Heart right ventricle (tissue), 16 donors: ENCODE data around the gene SEC23A. TPM values are rescaled to one million over a fixed set of nuclear protein-coding genes. Genes with fewer than 3 reads are reported as not detected.

Source experiments
- ATAC-seq, 8 donors: fragments of 200-7000 bp; cut with Tn5 transposase; one replicate each; pipeline ENCODE4 v1.9.1; 2020; ENCODE audit warnings: mild to moderate bottlenecking in 8 of 8, moderate library complexity in 8 of 8, moderate number of reproducible peaks in 1 of 8
- DNase-seq, 2 donors: peaks; one replicate each; pipeline ENCODE4 v3.0.0-alpha.2; 2020
- H3K27ac ChIP-seq, 10 donors: fragments of 200-600 bp; sonication (generic) in 2 of 10; one replicate each; pipeline versions ENCODE4 v1.5.0 to v1.8.0; 2020 to 2022; ENCODE audit warnings: mild to moderate bottlenecking in 3 of 10
- H3K27me3 ChIP-seq, 7 donors: fragments of 200-600 bp; one replicate each; pipeline ENCODE4 v1.8.0; 2021 to 2022; ENCODE audit warnings: mild to moderate bottlenecking in 2 of 7
- H3K36me3 ChIP-seq, 9 donors: fragments of 200-600 bp; sonication (generic) in 1 of 9; one replicate each; pipeline versions ENCODE4 v1.5.0 to v1.8.0; 2020 to 2022; ENCODE audit warnings: mild to moderate bottlenecking in 2 of 9
- H3K4me1 ChIP-seq, 9 donors: fragments of 200-600 bp; sonication (generic) in 1 of 9; one replicate each; pipeline versions ENCODE4 v1.5.0 to v1.8.0; 2020 to 2022; ENCODE audit warnings: mild to moderate bottlenecking in 4 of 9
- H3K4me3 ChIP-seq, 10 donors: fragments of 200-600 bp; sonication (generic) in 2 of 10; one replicate each; pipeline versions ENCODE4 v1.5.0 to v1.8.0; 2020 to 2022; ENCODE audit warnings: mild to moderate bottlenecking in 7 of 10, moderate library complexity in 2 of 10
- H3K9me3 ChIP-seq, 11 donors: fragments of 200-600 bp in 10 of 11; sonication (generic) in 2 of 11; one replicate each; pipeline versions ENCODE4 v1.5.0 to v1.8.0; 2013 to 2022; ENCODE audit warnings: mild to moderate bottlenecking in 2 of 11, control low read depth in 1 of 11, moderate library complexity in 1 of 11
- WGBS, 2 donors: extraction: QIAGEN DNeasy Blood & Tissue Kit; methylation state at CpG; one replicate each; pipeline ENCODE4 v1.1.7; 2013; ENCODE audit warnings: inconsistent platforms in 1 of 2; 5-methylcytosine and 5-hydroxymethylcytosine counted together
- intact Hi-C, 10 donors: fragments of 100-400 bp; cut with DNase I; formaldehyde crosslinking; loops; one replicate each; pipeline versions ENCODE4 v1.11.1 to v1.14.2; 2022
- polyA plus RNA-seq, 2 donors: library from polyadenylated mRNA; stranded (reverse); fragments of 200-250 nt; gene quantifications; one replicate each; pipeline ENCODE4 v1.2.3, GENCODE V29; 2013
- total RNA-seq, 10 donors: library from RNA; stranded (reverse); fragmentation: NEBNext Ultra II Directional in 3 of 10; extraction: Animal tissue kit (Norgen Biotek cat#: 25700) in 3 of 10; gene quantifications; one replicate each; pipeline versions ENCODE4 v1.2.1 to v1.2.4, GENCODE V29; 2021 to 2023
- TF ChIP-seq, protein P1 (sequence below), 9 donors: fragments of 200-600 bp; sonication (generic) in 2 of 9; IDR thresholded peaks; one replicate each; pipeline versions ENCODE4 v1.5.0 to v1.8.0; 2021 to 2022; ENCODE audit warnings: antibody characterized with exemption in 9 of 9, mild to moderate bottlenecking in 5 of 9, moderate library complexity in 1 of 9
- donor health status: Arrhythmogenic right ventricular cardiomyopathy.
- donor health status: ischemic (EF 13 %, LVEDD 7.1; RV severe dilation, severe dysfunction).
- donor health status: healthy with polysubstance abuse.
- donor health status: DM: no; HTN: yes; CAD: no.
- donor health status: DM: no; HTN: no; CAD: no.
- donor health status: ischemic (EF 25% LVEDD 6.9; RV normal size, moderate dysfunction).
- donor health status: ischemic (EF 25% LVEDD 5.7; RV mildly dilated, moderate dysfunction).
- donor health status: healthy.
- donor health status: DM: yes; HTN: yes; CAD: no.
- donor health status: Ischemic cardiomyopathy.
- donor health status: ischemic (EF 35%, LVEDD 5.7; RV mildly dilated, moderate dysfunction).
- donor health status: nonischemic (EF 11% LVEDD 7.7; RV severe dilation, severe dysfunction).
- donor health status: DM: yes; HTN: yes; CAD: no.
- donor health status: PGD.
- donor health status: ischemic (EF 29% LVEDD 5.4; RV normal size, mild dysfunction).
- donor health status: nonischemic (EF 23%, LVEDD 6.1; RV moderate dilation, normal function).

Gene SEC23A
- total and polyA plus RNA-seq, 12 donors: 12.1 to 113 (median 80.6) TPM

DNA sequence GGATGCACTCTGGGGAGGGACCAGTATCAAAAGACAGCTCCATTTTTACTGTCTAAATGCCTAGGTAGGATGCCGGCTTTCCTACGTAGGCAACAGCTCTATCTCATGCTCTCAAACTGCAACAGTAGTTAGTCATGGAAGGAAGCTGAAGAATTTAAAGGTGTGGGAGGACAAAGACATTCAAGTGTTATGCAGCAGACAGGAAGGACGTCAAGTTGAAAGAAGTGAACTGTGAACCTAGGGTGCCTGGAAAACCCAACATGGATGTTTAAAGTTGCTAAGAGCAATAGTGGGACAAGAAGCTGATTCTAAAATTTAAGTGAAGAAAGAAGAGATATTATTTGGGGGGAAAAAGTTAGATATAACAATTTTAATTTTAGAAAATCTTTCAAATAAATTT is 5.9 kb downstream of the SEC23A start:
- H3K27ac ChIP-seq: peak overlapping the region in 2 of 10 donors; percentile 6 to 25
- 21 to 24% methylated on average over 3 of the region's 3 CpGs for WGBS, 2 donors

DNA sequence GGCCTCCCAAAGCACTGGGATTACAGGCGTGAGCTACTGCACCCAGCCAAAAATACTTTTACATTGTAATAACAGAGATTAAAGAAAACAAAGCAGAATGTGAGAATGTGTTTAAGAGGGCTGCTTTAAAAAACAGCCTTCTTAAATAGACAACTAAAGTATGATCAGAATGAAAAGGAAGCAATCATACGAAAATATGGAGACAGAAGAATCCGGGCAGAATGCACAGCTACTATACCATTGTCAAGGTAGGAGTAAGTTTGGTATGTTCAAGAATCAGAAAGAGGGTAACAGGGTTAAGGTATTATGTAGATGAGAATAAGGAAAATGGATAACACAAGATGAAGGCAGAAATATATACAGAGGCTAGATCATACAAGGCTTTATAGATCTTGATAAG is 8.5 kb downstream of the SEC23A start:
- Histone ChIP-seq H3K27ac (no peak overlapping the region), H3K4me3 (no peak overlapping the region), H3K27me3 (no peaks in the 10 kb centered on the region), H3K9me3 (no peaks in the 10 kb centered on the region), H3K36me3 (peaks cover 0 to 74% (median 41%) of the 10 kb centered on the region in 9 donors), H3K4me1 (peaks cover 0 to 30% (median 24%) of the 10 kb centered on the region in 9 donors)
- intact Hi-C loops: no loop called here
- TF ChIP-seq, protein P1, sequence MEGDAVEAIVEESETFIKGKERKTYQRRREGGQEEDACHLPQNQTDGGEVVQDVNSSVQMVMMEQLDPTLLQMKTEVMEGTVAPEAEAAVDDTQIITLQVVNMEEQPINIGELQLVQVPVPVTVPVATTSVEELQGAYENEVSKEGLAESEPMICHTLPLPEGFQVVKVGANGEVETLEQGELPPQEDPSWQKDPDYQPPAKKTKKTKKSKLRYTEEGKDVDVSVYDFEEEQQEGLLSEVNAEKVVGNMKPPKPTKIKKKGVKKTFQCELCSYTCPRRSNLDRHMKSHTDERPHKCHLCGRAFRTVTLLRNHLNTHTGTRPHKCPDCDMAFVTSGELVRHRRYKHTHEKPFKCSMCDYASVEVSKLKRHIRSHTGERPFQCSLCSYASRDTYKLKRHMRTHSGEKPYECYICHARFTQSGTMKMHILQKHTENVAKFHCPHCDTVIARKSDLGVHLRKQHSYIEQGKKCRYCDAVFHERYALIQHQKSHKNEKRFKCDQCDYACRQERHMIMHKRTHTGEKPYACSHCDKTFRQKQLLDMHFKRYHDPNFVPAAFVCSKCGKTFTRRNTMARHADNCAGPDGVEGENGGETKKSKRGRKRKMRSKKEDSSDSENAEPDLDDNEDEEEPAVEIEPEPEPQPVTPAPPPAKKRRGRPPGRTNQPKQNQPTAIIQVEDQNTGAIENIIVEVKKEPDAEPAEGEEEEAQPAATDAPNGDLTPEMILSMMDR (IDR thresholded peaks at IDR 0.05): no peak
- DNase-seq: no peak
- WGBS, 2 donors: 93 to 95% methylated on average over 3 of the region's 3 CpGs
- no peak for ATAC-seq

More for the DNA sequence above, 5.9 kb downstream of the SEC23A start:
- H3K27me3 ChIP-seq: no peaks in the 10 kb centered on the region
- DNase-seq: no peak
- no peak overlapping the region for H3K4me3 ChIP-seq
- H3K36me3 ChIP-seq: peaks cover 0 to 48% (median 22%) of the 10 kb centered on the region in 9 donors
- intact Hi-C loops: no loop called here
- ATAC-seq: peak in 3 of 8 donors; percentile 59 to 73 (median 61)
- H3K4me1 ChIP-seq: peaks cover 0 to 56% (median 48%) of the 10 kb centered on the region in 9 donors
- TF ChIP-seq, protein P1 (IDR thresholded peaks at IDR 0.05): no peak
- no peaks in the 10 kb centered on the region for H3K9me3 ChIP-seq

DNA sequence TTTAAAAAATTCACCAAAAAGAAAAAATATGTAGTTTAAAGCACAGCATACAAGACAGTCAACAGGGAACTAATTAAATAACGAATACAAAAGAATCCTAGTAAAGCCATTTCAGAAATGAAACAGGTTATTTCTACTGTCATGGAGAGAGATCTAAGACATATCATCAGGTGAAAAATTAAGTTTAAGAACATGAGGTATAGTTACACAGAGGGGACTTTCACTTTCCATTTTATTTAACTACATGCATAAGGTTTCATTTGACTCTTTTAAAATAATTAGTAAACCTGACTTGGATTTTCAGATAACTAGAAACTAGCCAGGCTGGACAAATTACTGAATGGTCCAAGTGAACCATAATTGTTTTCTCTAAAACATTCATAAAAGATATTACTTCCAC is 11.3 kb downstream of the SEC23A start:
- peaks cover 0 to 98% (median 51%) of the 10 kb centered on the region in 9 donors for H3K36me3 ChIP-seq
- no peak overlapping the region for H3K27ac ChIP-seq
- H3K4me1 ChIP-seq: peaks cover 0 to 2% (median under 1%) of the 10 kb centered on the region in 9 donors
- no peaks in the 10 kb centered on the region for H3K27me3 ChIP-seq
- TF ChIP-seq, protein P1 (IDR thresholded peaks at IDR 0.05): no peak
- DNase-seq: no peak
- no peak for ATAC-seq
- no peak overlapping the region for H3K4me3 ChIP-seq
- intact Hi-C loops: no loop called here
- WGBS, 2 donors: 89 to 92% methylated on average over 1 of the region's 1 CpG
- no peaks in the 10 kb centered on the region for H3K9me3 ChIP-seq

DNA sequence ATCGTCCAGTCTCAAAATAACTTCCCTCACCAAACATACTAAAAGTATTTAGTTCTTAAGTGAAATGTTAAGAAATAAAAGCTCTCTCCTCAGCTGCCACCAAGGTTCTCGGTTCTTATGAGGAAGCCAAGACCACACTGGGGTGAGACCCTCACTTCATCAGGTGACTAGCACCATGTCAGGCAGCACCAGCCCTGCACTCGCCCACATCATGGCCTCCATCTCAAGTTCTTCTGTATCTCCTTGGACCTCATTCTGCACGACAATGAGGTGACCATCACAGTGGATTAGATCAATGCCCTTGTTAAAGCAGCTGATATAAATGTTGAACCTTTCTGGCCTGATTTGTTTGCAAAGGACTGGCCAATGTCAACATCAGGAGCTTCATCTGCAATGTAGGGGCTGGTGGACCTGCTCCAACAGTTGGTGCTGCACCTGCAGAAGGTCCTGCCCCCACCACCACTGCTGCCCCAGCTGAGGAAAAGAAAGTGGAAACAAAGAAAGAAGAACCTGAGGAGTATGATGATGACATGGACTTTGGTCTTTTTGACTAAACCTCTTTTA is 12.4 kb downstream of the SEC23A start:
- 92 to 95% methylated on average over 4 of the region's 4 CpGs for WGBS, 2 donors
- no peak for ATAC-seq
- no peaks in the 10 kb centered on the region for H3K9me3 ChIP-seq

More for the DNA sequence above, 12.4 kb downstream of the SEC23A start:
- no peaks in the 10 kb centered on the region for H3K27me3 ChIP-seq
- TF ChIP-seq, protein P1 (IDR thresholded peaks at IDR 0.05): no peak
- intact Hi-C loops: no loop called here
- no peak for DNase-seq
- H3K27ac ChIP-seq: no peak overlapping the region
- H3K4me3 ChIP-seq: no peak overlapping the region
- H3K4me1 ChIP-seq: no peaks in the 10 kb centered on the region
- H3K36me3 ChIP-seq: peaks cover 0 to 100% (median 60%) of the 10 kb centered on the region in 9 donors
